Colonic mucosa (tissue), 4 donors: Measurements from ENCODE around the gene AGFG1. TPM values are rescaled to one million over a fixed set of nuclear protein-coding genes. Genes with fewer than 3 reads are reported as not detected.

ENCODE experiments used
- DNase-seq: peaks from one replicate; pipeline ENCODE4 v3.0.0-alpha.2; 2020
- H3K27ac ChIP-seq: fragments of 200-600 bp; one replicate; pipeline ENCODE4 v1.8.0; 2021
- H3K27me3 ChIP-seq: fragments of 200-600 bp; one replicate; pipeline ENCODE4 v1.8.0; 2021
- H3K36me3 ChIP-seq: fragments of 200-600 bp; one replicate; pipeline ENCODE4 v1.8.0; 2021
- H3K4me1 ChIP-seq: fragments of 200-600 bp; one replicate; pipeline ENCODE4 v1.8.0; 2021; ENCODE audit warnings: mild to moderate bottlenecking
- H3K4me3 ChIP-seq: fragments of 200-600 bp; one replicate; pipeline ENCODE4 v1.8.0; 2021
- H3K9ac ChIP-seq, 2 donors: one replicate each; pipeline ENCODE4 v1.7.0; 2013; ENCODE audit warnings: control low read depth in 2 of 2, low read depth in 2 of 2, low read length in 2 of 2
- H3K9me3 ChIP-seq: fragments of 200-600 bp; one replicate; pipeline ENCODE4 v1.8.0; 2021
- intact Hi-C: fragments of 100-400 bp; cut with DNase I; formaldehyde crosslinking; loops from one replicate; pipeline ENCODE4 v1.14.1; 2022
- total RNA-seq, 2 donors: library from RNA; stranded (reverse); fragmentation: NEBNext Ultra II Directional in 1 of 2; extraction: Animal tissue kit (Norgen Biotek cat#: 25700) in 1 of 2; gene quantifications; one replicate each; pipeline ENCODE4 v1.2.1, GENCODE V29; 2021
- TF ChIP-seq, protein P1 (sequence below): fragments of 200-600 bp; IDR thresholded peaks from one replicate; pipeline ENCODE4 v1.8.0; 2022; ENCODE audit warnings: antibody characterized with exemption, mild to moderate bottlenecking
- donor health status: healthy.
- donor health status: DM: no; HTN: no; CAD: no.
- donor health status: DM: no; HTN: no; CAD: no.

Gene AGFG1
- total RNA-seq, 2 donors from 2014 or later = 83.3 to 101 TPM

DNA sequence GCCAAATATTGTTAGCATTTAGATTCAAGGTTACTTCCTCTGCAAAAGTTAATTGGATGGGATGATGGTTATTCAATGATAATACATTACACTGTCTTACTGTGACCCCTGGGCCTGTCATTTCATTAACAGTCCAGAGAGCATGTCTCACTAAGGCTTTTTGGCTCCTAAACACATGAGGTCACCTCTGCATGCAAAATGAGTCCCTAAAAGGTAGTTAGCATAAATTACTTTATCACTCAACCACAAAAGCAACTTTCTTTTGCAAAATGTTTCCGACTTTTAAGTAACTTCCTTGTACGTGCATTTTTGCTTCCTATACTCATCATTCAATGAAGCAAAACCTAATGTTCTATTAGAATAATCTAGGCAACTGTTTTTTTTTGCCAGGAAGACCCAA, 16.8 kb upstream of the AGFG1 start:
- TF ChIP-seq, protein P1, sequence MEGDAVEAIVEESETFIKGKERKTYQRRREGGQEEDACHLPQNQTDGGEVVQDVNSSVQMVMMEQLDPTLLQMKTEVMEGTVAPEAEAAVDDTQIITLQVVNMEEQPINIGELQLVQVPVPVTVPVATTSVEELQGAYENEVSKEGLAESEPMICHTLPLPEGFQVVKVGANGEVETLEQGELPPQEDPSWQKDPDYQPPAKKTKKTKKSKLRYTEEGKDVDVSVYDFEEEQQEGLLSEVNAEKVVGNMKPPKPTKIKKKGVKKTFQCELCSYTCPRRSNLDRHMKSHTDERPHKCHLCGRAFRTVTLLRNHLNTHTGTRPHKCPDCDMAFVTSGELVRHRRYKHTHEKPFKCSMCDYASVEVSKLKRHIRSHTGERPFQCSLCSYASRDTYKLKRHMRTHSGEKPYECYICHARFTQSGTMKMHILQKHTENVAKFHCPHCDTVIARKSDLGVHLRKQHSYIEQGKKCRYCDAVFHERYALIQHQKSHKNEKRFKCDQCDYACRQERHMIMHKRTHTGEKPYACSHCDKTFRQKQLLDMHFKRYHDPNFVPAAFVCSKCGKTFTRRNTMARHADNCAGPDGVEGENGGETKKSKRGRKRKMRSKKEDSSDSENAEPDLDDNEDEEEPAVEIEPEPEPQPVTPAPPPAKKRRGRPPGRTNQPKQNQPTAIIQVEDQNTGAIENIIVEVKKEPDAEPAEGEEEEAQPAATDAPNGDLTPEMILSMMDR = no peak
- no peak overlapping the region for H3K4me3 ChIP-seq
- no peak for DNase-seq
- H3K9me3 ChIP-seq = no peaks in the 10 kb centered on the region
- H3K9ac ChIP-seq = no peak overlapping the region
- H3K27me3 ChIP-seq = no peaks in the 10 kb centered on the region
- intact Hi-C loops = no loop called here
- no peaks in the 10 kb centered on the region for H3K36me3 ChIP-seq
- peaks cover 4% of the 10 kb centered on the region for H3K4me1 ChIP-seq
- no peak overlapping the region for H3K27ac ChIP-seq

DNA sequence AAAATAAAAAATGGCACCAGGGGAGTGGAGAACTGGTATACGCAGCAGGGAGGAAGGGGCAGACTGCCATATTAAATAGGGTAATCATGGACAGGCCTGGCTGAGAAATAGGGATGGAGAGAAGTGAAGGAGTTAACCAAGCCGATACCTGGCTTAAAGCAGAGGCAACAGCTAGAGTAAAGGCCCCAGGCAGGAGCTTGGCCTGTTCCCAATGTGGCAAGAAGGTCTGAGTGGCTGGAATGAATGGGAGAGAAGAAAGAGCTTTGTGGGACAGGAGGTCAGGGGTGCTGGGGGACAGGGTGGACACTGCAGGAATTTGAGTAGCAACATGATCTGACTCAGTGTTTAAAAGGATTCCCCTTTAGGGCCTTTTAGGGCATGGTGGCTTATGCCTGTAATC, 15.9 kb upstream of the AGFG1 start:
- DNase-seq = no peak
- Histone ChIP-seq H3K36me3 (no peaks in the 10 kb centered on the region), H3K9ac (no peak overlapping the region), H3K4me3 (no peak overlapping the region), H3K9me3 (no peaks in the 10 kb centered on the region), H3K27ac (no peak overlapping the region), H3K4me1 (peaks cover 4% of the 10 kb centered on the region), H3K27me3 (no peaks in the 10 kb centered on the region)
- intact Hi-C loops = no loop called here
- TF ChIP-seq, protein P1 = no peak

DNA sequence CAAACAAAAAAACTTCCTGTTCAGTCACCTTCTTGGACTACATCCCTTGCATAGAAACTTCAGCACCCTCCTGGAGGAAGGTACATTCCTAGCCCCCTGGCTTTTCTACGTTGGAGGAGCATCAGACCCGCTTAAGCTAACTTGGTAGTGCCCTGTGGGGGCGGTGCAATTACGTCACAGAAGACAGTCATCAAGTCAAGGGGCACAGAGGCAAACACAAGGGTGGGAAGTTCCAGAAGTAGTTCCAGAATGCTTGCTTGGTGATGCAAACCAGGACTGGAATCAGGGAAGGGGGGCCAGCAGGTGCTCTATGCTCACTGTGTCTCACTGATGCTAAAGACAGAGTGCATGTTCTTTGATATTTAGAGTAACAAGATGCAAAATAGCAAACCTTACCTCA, 15.2 kb upstream of the AGFG1 start:
- H3K4me3 ChIP-seq = no peak overlapping the region
- DNase-seq = no peak
- H3K36me3 ChIP-seq = no peaks in the 10 kb centered on the region
- H3K27ac ChIP-seq = no peak overlapping the region
- no peak overlapping the region for H3K9ac ChIP-seq
- TF ChIP-seq, protein P1 = no peak
- intact Hi-C loops = no loop called here
- no peaks in the 10 kb centered on the region for H3K27me3 ChIP-seq
- H3K4me1 ChIP-seq = peaks cover 2% of the 10 kb centered on the region
- no peaks in the 10 kb centered on the region for H3K9me3 ChIP-seq

DNA sequence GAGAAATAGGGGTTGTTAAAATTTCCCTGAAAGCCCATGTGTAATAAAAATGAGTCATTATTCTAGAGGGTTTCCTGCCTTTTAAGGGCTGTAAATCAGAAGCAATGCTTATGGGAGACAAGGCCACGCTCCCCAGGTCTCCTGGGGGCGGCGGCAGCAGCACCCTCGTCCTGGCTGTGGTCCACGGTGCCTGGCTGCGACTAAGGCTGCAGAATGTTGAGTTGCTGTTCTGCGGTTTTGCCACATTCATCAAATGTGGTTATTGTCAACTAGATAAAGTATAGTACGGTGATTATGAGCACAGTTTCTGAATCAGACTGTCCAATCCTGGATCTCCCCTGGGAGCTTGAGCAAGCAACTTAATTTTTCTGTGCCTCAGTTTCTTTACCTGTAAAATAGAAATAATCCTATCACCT, 11.9 kb upstream of the AGFG1 start:
- TF ChIP-seq, protein P1 = no peak
- intact Hi-C loops = no loop called here

DNA sequence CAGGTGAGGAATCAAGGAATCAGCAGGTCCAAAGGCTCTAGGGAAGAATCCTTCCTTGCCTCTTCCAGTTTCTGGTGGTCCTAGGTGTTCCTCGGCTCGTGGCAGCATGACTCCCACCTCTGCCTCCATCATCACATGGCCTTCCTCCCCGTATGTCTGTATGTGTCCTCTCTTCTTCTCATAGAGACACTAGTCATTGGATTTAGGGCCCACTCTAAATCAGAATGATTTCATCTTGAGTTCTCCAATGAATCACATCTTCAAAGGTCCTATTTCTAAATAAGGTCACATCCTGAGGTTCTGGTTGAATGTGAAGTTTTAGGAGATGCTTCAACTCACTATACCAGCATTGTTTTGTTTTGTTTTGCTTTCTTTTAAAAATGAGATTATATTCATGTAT, 11.1 kb upstream of the AGFG1 start:
- H3K9ac ChIP-seq = no peak overlapping the region
- intact Hi-C loops = no loop called here
- no peak overlapping the region for H3K4me3 ChIP-seq
- H3K36me3 ChIP-seq = no peaks in the 10 kb centered on the region
- no peak for DNase-seq
- H3K9me3 ChIP-seq = no peaks in the 10 kb centered on the region
- TF ChIP-seq, protein P1 = no peak
- H3K27me3 ChIP-seq = no peaks in the 10 kb centered on the region
- no peak overlapping the region for H3K27ac ChIP-seq
- H3K4me1 ChIP-seq = peaks cover 3% of the 10 kb centered on the region

More for the DNA sequence above, 11.9 kb upstream of the AGFG1 start:
- H3K36me3 ChIP-seq = no peaks in the 10 kb centered on the region
- H3K9me3 ChIP-seq = no peaks in the 10 kb centered on the region
- no peak overlapping the region for H3K9ac ChIP-seq
- no peaks in the 10 kb centered on the region for H3K27me3 ChIP-seq
- H3K4me3 ChIP-seq = no peak overlapping the region
- DNase-seq = no peak
- H3K4me1 ChIP-seq = no peaks in the 10 kb centered on the region
- no peak overlapping the region for H3K27ac ChIP-seq
